HFF-Myc (cell line): ENCODE results near the gene ARHGDIA.

Source experiments
- DNase-seq: peaks from one replicate; pipeline ENCODE4 v3.0.0-alpha.2; 2011; ENCODE audit warnings: low read depth; ENCODE audit errors: extremely low read depth
- H3K4me3 ChIP-seq: replicated peaks from 2 replicates; pipeline ENCODE4 v1.5.1; 2011; ENCODE audit warnings: low read depth, mild to moderate bottlenecking, control low read depth, low read length
- CTCF ChIP-seq: IDR thresholded peaks from 2 replicates; pipeline ENCODE4 v1.5.1; 2012; ENCODE audit warnings: mild to moderate bottlenecking, low read depth, low read length, control low read depth; ENCODE audit errors: missing control alignments

Gene ARHGDIA

GRCh38 chr17:81909231-81909630 lies 38.1 kb upstream of the ARHGDIA start:
- no peak overlapping the region for H3K4me3 ChIP-seq
- no peak for TF ChIP-seq CTCF

DNA sequence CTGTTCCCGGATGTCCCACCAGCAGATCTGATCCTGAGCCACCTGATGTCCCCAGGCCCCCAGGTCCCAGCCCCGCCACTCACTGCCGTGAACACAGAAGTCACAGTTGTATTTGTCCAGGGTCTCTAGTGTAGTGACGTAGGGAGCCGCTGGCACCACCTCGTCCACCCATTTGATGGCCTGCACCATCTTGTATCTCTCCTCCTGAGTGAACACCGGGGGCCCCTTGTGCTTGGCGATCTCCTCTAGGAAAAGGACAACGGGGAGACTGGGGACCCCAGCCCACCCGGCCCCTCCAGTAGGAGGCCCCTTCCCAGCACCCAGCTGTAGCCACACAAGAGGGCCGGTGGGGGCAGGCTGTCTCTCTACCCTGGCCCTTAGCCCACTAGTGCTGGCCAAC lies 37.7 kb upstream of the ARHGDIA start:
- no peak for TF ChIP-seq CTCF
- no peak for DNase-seq
- H3K4me3 ChIP-seq = no peak overlapping the region

More at GRCh38 chr17:81909231-81909630, 38.1 kb upstream of the ARHGDIA start:
- DNase-seq = no peak

DNA sequence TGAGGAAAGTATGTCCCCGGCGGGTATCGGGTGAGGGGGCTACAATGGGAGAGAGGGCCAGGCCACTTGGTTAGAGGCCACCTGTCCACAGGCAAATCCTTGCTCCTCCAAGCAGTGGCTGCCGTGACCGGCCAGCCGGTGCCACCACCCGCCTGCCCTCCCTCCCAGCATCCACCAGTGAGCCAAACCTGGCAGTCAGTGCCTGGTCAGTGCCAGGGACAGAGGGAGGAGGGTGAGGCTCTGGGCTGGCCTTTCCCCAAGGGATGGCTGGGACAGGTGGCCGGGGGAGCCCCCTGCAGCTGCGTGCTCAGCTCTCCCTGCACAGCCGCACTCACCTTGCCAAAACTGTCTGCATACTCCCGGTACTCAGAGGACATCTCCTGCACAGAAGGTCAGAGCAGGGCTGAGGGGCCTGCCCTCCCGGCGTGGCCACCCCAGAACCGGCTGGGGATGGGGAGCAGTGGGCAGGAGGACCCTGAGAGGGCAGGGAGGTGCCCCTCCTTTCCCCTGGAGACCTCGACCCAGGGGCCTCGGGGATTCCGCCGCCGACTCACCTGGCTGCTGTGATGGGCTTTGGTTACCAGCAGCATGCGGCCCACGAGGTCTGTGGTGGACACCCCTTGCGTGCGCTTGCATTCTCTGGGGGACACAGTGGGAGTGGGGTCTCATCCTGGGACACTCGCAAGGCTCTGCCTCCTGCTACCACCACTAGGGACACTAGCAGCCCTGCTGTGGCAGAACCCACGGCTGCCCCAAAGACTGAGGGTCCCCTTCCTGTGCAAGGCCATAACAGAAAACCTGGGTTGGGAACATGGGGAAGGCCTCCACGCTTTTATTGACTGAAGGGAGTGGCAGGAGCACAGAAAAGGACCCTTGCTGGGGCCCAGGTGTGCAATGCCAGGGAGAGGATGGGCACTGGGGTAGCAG lies 36.3 kb upstream of the ARHGDIA start:
- TF ChIP-seq CTCF = peak; percentile 0
- no peak overlapping the region for H3K4me3 ChIP-seq
- DNase-seq = no peak

GRCh38 chr17:81906476-81907218 lies 35.5 kb upstream of the ARHGDIA start:
- DNase-seq = no peak
- no peak overlapping the region for H3K4me3 ChIP-seq
- TF ChIP-seq CTCF = peak; percentile 2

DNA sequence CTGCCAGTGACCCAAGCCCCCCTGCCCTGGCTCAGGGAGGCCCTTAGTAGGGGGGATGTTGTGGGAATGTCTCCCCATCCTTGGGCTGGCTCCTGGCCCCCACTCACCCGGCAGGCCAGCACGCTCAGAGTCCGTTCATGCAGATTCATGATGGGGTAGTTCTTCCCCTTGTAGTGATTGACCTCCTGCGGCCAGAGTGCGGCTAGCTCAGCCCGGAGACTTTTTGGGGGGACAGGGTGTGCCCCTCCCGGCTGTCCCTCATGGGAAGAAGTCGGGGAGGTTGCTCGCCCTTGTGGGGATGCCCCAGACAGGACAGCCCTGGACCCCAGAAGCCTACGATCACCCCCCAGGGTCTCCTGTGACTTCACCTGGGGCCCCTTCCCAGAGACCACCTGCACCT lies 34.9 kb upstream of the ARHGDIA start:
- no peak for TF ChIP-seq CTCF
- H3K4me3 ChIP-seq = no peak overlapping the region
- DNase-seq = no peak

DNA sequence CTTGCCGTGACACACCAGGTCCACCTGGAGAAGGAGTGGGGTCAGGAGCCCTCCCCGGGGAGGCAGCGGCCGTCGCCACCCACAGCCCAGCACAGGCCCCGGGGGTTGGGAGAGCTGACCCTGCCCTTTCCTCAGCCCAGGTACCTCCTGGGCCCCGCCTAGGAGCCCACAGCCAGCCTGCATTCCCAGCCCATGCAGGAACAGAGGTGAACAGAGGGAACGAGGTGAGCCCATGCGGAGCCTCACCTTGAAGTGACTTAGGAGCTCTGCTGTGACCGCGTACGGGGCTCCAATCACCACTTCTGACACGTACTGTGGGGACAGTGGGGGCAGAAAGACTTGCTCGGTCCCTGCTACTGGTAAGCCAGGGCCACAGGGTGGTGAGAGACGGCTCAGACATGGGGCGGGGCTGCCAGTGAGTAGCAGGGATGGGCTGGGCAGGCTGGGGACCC lies 34.3 kb upstream of the ARHGDIA start:
- H3K4me3 ChIP-seq = no peak overlapping the region
- DNase-seq = no peak
- no peak for TF ChIP-seq CTCF
